Measurements from ENCODE around the gene PRR18.

The PRR18 gene

GRCh38 chr6:166259296-166259977 is 48.8 kb downstream of the PRR18 start:
- TF ChIP-seq CTCF (IDR thresholded peaks at IDR 0.05; ENCODE audit: low read depth, low read length) (peak; percentile 15), MAX (IDR thresholded peaks at IDR 0.05; ENCODE audit: low read depth, low read length) (peak; percentile 68; the same call in 1 of the 2 replicates), POLR2A (IDR thresholded peaks at IDR 0.05; ENCODE audit: extremely low read depth, insufficient read length) (no peak), MYC (IDR thresholded peaks at IDR 0.05; ENCODE audit: low read depth, low read length) (no peak; the same call in 1 of the 2 replicates)
- peak; percentile 94 for DNase-seq (ENCODE audit: low read depth)
- H3K4me3 ChIP-seq (ENCODE audit: low read depth, low read length): peak overlapping the region; percentile 38

- TF ChIP-seq POLR2A (IDR thresholded peaks at IDR 0.05; ENCODE audit: extremely low read depth, insufficient read length): peak; percentile 28
- peak; percentile 75 for TF ChIP-seq MAX (IDR thresholded peaks at IDR 0.05; ENCODE audit: low read depth, low read length)
- TF ChIP-seq MYC (IDR thresholded peaks at IDR 0.05; ENCODE audit: low read depth, low read length): peak; percentile 65; the same call in 1 of the 2 replicates
- TF ChIP-seq CTCF (IDR thresholded peaks at IDR 0.05; ENCODE audit: low read depth, low read length): no peak
- DNase-seq (ENCODE audit: low read depth): peak; percentile 94
These were observed 49.3 kb downstream of the PRR18 start for GRCh38 chr6:166258854-166259276.

GRCh38 chr6:166257911-166258318 is 50.3 kb downstream of the PRR18 start:
- DNase-seq (ENCODE audit: low read depth): peak; percentile 66
- TF ChIP-seq CTCF (IDR thresholded peaks at IDR 0.05; ENCODE audit: low read depth, low read length) (no peak), MYC (IDR thresholded peaks at IDR 0.05; ENCODE audit: low read depth, low read length) (no peak), MAX (IDR thresholded peaks at IDR 0.05; ENCODE audit: low read depth, low read length) (no peak), POLR2A (IDR thresholded peaks at IDR 0.05; ENCODE audit: extremely low read depth, insufficient read length) (no peak)
- H3K4me3 ChIP-seq (ENCODE audit: low read depth, low read length): no peak overlapping the region

More at GRCh38 chr6:166258854-166259276, 49.3 kb downstream of the PRR18 start:
- H3K4me3 ChIP-seq (ENCODE audit: low read depth, low read length): peak overlapping the region; percentile 35

Data from NB4 (cell line).